Activated CD4-positive, alpha-beta T cell treated with anti-CD3 and anti-CD28 coated beads, Interleukin-2, amount 10 ng/mL, durations not matched to agents 24 days and 14 days (primary cell): Measurements from ENCODE around the gene FHOD1. TPM values are rescaled to one million over a fixed set of nuclear protein-coding genes. Genes with fewer than 3 reads are reported as not detected.
A peak's percentile ranks its signal among the peaks of the same experiment; 100 is the strongest.

Experiments
- DNase-seq: peaks from one replicate; pipeline ENCODE4 v3.0.0; 2022
- H3K27ac Mint-ChIP-seq: one replicate; pipeline ENCODE4 v1.8.0; 2022; ENCODE audit warnings: mild to moderate bottlenecking, mixed read lengths
- H3K27me3 Mint-ChIP-seq: one replicate; pipeline ENCODE4 v1.8.0; 2022; ENCODE audit warnings: mixed read lengths
- H3K36me3 Mint-ChIP-seq: one replicate; pipeline ENCODE4 v1.8.0; 2022; ENCODE audit warnings: low read depth, mild to moderate bottlenecking, mixed read lengths
- H3K4me1 Mint-ChIP-seq: one replicate; pipeline ENCODE4 v1.8.0; 2021; ENCODE audit warnings: mixed read lengths
- H3K4me3 Mint-ChIP-seq: one replicate; pipeline ENCODE4 v1.8.0; 2022; ENCODE audit warnings: mild to moderate bottlenecking, moderate library complexity, mixed read lengths
- H3K9me3 Mint-ChIP-seq: one replicate; pipeline ENCODE4 v1.8.0; 2021; ENCODE audit warnings: mixed read lengths
- intact Hi-C: fragments of 100-400 bp; cut with micrococcal nuclease; formaldehyde crosslinking; loops from one replicate; pipeline ENCODE4 v1.15.1; 2023
- total RNA-seq: library from RNA; stranded (reverse); gene quantifications from 2 replicates; pipeline ENCODE4 v1.2.3, GENCODE V29; 2022

FHOD1 gene
- total RNA-seq, 1 donor from 2014 or later, result 128 TPM

DNA sequence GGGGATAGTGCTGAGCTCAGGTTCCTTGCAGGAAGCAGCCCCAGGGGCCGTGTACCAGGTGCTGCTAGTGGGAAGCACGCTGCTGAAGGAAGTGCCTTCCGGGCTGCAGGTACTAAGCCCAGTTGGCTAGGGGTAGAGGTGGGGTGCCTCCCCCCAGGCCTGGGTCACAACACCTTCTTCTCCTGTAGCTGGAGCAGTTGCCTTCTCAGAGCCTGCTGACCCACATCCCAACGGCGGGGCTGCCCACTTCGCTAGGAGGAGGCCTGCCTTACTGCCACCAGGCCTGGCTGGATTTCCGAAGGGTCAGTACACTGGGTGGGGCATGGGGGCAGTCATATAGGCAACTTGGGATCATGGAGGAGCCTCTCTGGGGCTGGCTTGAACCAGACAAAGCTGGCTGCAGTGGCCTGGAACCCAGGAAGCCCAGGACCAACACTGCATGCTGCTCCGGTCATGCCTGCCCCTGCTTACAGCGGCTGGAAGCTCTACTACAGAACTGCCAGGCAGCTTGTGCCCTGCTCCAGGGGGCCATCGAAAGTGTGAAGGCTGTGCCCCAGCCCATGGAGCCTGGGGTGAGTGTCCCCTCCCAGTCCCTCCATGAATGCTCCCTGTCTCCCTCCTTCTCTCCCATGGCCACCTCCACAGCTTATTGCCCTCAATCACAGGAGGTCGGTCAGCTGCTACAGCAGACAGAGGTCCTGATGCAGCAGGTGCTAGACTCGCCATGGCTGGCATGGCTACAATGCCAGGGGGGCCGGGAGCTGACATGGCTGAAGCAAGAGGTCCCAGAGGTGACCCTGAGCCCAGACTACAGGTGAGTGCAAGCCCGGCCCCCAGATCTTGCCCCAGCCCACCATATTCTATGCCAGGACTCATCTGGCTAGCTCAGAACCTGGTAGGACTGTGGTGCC is 34.5 kb upstream of the FHOD1 start:
- peaks cover 18% of the 10 kb centered on the region for H3K36me3 Mint-ChIP-seq
- H3K4me3 Mint-ChIP-seq, result no peak overlapping the region
- H3K4me1 Mint-ChIP-seq, result peaks cover 11% of the 10 kb centered on the region
- no peaks in the 10 kb centered on the region for H3K27me3 Mint-ChIP-seq
- intact Hi-C loops, result no loop called here
- no peaks in the 10 kb centered on the region for H3K9me3 Mint-ChIP-seq
- H3K27ac Mint-ChIP-seq, result no peak overlapping the region
- no peak for DNase-seq

DNA sequence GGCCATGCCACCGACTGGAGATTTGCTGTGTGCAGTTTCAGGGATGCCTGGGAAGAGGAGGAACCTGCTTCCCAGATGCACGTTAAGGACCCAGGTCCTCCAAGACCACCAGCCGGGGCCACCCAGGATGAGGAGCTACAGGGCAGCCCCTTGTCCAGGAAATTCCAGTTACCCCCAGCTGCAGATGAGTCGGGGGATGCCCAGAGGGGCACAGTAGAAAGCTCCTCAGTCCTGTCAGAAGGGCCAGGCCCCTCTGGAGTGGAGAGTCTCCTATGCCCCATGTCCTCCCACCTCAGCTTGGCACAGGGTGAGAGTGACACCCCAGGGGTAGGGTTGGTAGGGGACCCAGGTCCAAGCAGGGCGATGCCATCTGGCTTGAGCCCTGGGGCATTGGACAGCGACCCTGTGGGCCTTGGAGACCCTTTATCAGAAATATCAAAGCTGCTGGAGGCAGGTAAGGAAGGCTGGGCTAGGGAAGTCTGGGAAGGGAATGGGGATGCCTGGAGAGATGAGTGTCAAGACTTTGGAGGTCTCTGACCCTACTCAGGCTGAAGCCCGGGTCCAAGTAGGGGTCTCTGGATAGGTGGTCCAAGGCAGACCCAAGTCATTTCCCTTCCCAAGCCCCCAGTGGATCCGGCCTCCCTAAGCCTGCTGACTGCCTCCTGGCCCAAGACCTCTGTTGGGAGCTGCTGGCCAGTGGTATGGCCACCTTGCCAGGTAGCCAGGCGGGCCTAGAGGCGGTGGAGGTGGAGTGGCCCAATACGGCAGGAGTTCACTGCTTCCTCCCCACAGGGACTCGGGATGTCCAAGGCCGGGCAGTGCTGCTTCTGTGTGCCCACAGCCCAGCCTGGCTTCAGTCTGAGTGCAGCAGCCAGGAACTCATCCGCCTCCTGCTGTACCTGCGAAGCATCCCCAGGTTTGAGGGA is 33.1 kb upstream of the FHOD1 start:
- Mint-ChIP-seq H3K27me3 (no peaks in the 10 kb centered on the region), H3K9me3 (no peaks in the 10 kb centered on the region), H3K27ac (peak overlapping the region; percentile 74), H3K4me1 (peaks cover 16% of the 10 kb centered on the region), H3K36me3 (peaks cover 21% of the 10 kb centered on the region), H3K4me3 (peak overlapping the region; percentile 72)
- intact Hi-C loops, result no loop called here
- DNase-seq, result no peak

GRCh38 chr16:67279296-67280089 is 32.2 kb upstream of the FHOD1 start, which contains the start of gene PLEKHG4:
Gene PLEKHG4 (plus strand): TSS chr16:67279532. CDS start chr16:67280045, 513 bp downstream.
- H3K36me3 Mint-ChIP-seq, result peaks cover 24% of the 10 kb centered on the region
- no peaks in the 10 kb centered on the region for H3K9me3 Mint-ChIP-seq
- intact Hi-C loops, result loop anchor here (1.0 to 5.0 kb wide), 4 partner anchors 32 to 118 kb away; partner anchors contain the start of gene FHOD1
- peaks cover 18% of the 10 kb centered on the region for H3K4me1 Mint-ChIP-seq
- peak within 1 kb of the TSS; percentile 90 for H3K27ac Mint-ChIP-seq
- DNase-seq, result peak; percentile 95
- peak within 1 kb of the TSS; percentile 89 for H3K4me3 Mint-ChIP-seq
- H3K27me3 Mint-ChIP-seq, result no peaks in the 10 kb centered on the region

- peak overlapping the region; percentile 89 for H3K4me3 Mint-ChIP-seq
- peak overlapping the region; percentile 90 for H3K27ac Mint-ChIP-seq
- H3K4me1 Mint-ChIP-seq, result peaks cover 18% of the 10 kb centered on the region
- peak; percentile 88 for DNase-seq
- no peaks in the 10 kb centered on the region for H3K27me3 Mint-ChIP-seq
- peaks cover 24% of the 10 kb centered on the region for H3K36me3 Mint-ChIP-seq
- no peaks in the 10 kb centered on the region for H3K9me3 Mint-ChIP-seq
- intact Hi-C loops, result loop anchor here (1.0 to 5.0 kb wide), 4 partner anchors 32 to 118 kb away; partner anchors contain the start of gene FHOD1
Observed at GRCh38 chr16:67278773-67279295, 31.6 kb upstream of the FHOD1 start.

DNA sequence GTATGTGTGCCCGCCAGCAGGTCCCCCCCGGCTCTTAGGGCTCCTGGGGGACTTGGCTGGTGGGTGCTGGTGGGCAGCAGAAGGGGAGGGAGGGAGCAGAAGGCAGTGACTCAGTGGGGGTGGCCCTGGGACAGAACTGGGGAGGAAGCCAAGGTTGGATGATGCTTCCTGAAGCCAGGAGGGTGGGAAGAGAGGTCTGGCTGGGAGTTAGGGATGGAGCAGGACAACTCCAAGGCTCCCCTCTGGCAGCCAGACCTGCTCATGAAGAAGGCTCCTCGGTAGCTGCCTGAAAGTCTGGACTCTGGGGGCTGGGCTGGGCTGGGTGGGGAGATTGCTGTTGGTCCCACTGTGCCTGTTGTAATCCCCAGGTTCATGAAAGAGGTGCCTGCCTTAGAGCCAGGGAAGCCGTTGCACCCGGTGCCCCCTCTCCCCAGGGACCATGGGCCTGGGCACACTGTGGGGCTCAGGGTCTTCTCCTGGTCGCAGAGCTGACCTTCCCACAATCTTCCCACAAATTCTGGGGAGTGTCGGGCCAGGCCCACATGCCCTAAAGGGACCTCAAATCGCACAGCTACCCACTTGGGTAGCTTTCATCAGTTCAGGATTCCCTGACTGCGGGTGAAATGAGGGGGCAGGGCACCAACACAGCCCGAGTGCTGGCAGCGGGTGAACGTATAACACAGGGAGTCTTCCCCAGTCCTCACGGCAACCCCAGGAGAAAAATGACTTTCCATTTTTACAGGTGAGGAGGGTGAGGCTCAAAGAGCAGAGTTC is 30.9 kb upstream of the FHOD1 start:
- DNase-seq, result no peak
- Mint-ChIP-seq H3K4me1 (peaks cover 18% of the 10 kb centered on the region), H3K27ac (peak overlapping the region; percentile 90), H3K4me3 (peak overlapping the region; percentile 89), H3K36me3 (peaks cover 24% of the 10 kb centered on the region), H3K27me3 (no peaks in the 10 kb centered on the region), H3K9me3 (no peaks in the 10 kb centered on the region)
- intact Hi-C loops, result loop anchor here (2.0 to 5.0 kb wide), 3 partner anchors 31 to 119 kb away; partner anchors contain the start of gene FHOD1

- Mint-ChIP-seq H3K27ac (peak overlapping the region; percentile 87), H3K9me3 (no peaks in the 10 kb centered on the region), H3K36me3 (peaks cover 21% of the 10 kb centered on the region), H3K4me1 (peaks cover 18% of the 10 kb centered on the region), H3K27me3 (no peaks in the 10 kb centered on the region), H3K4me3 (peak overlapping the region; percentile 89)
- no peak for DNase-seq
- intact Hi-C loops, result loop anchor here (5.0 kb wide), 2 partner anchors 70 to 120 kb away; no protein-coding TSS in a partner anchor
Observed at GRCh38 chr16:67277294-67277998, 30.2 kb upstream of the FHOD1 start.

GRCh38 chr16:67275321-67275720 is 28.0 kb upstream of the FHOD1 start:
- intact Hi-C loops, result loop anchor here (5.0 kb wide), 2 partner anchors 72 to 122 kb away; no protein-coding TSS in a partner anchor

GRCh38 chr16:67271446-67271845 is 24.2 kb upstream of the FHOD1 start:
- H3K27ac Mint-ChIP-seq, result no peak overlapping the region
- DNase-seq, result no peak
- no peaks in the 10 kb centered on the region for H3K27me3 Mint-ChIP-seq
- H3K9me3 Mint-ChIP-seq, result no peaks in the 10 kb centered on the region
- intact Hi-C loops, result no loop called here
- no peak overlapping the region for H3K4me3 Mint-ChIP-seq
- peaks cover 9% of the 10 kb centered on the region for H3K36me3 Mint-ChIP-seq
- H3K4me1 Mint-ChIP-seq, result peaks cover 4% of the 10 kb centered on the region

More at GRCh38 chr16:67275321-67275720, 28.0 kb upstream of the FHOD1 start:
- no peaks in the 10 kb centered on the region for H3K27me3 Mint-ChIP-seq
- no peak for DNase-seq
- peaks cover 17% of the 10 kb centered on the region for H3K4me1 Mint-ChIP-seq
- peaks cover 21% of the 10 kb centered on the region for H3K36me3 Mint-ChIP-seq
- no peak overlapping the region for H3K4me3 Mint-ChIP-seq
- H3K9me3 Mint-ChIP-seq, result no peaks in the 10 kb centered on the region
- H3K27ac Mint-ChIP-seq, result no peak overlapping the region

DNA sequence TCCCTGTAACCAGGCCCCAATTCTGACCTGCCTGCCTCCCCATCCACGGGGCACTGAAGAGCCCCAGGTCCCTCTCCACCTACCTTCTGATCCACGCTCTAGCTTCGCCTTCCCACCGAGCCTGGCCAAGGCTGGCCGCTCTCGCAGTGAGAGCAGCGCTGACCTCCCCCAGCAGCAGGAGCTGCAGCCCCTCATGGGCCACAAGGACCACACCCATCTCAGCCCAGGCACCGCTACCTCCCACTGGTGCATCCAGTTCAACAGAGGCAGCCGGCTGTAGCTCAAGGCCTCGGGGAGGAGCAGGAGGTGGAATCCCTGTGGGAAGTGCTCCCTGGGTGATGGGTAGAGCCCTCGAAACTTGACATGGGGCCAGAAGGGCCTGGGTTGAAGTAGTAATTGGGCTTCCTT is 23.7 kb upstream of the FHOD1 start:
- H3K4me1 Mint-ChIP-seq, result peaks cover 3% of the 10 kb centered on the region
- H3K27ac Mint-ChIP-seq, result no peak overlapping the region
- peaks cover 7% of the 10 kb centered on the region for H3K36me3 Mint-ChIP-seq
- H3K27me3 Mint-ChIP-seq, result no peaks in the 10 kb centered on the region
- no peak for DNase-seq
- no peaks in the 10 kb centered on the region for H3K9me3 Mint-ChIP-seq
- intact Hi-C loops, result no loop called here
- no peak overlapping the region for H3K4me3 Mint-ChIP-seq

DNA sequence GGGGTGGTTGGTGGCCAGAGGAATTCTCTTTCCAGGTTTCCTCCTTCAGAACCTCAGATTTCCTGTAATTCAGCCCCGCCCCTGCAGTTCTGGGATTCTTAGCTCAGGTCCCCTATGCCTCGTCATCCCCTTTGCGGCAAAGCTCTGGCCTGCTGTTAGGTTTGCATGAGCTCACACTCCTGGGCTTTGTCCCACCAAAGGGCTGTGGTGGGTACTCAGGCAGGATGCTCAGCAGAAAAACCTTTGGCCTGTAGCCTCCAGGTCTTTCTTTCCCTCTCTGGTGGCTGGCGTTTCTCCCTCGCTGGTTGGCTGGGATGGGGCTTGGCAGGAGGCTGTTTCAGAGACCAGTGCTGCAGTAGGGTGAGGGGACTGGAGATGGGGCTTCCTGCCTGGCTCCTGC is 22.5 kb upstream of the FHOD1 start:
- H3K27me3 Mint-ChIP-seq, result no peaks in the 10 kb centered on the region
- no peak overlapping the region for H3K27ac Mint-ChIP-seq
- H3K36me3 Mint-ChIP-seq, result peaks cover 2% of the 10 kb centered on the region

GRCh38 chr16:67268136-67268579 is 20.9 kb upstream of the FHOD1 start:
- Mint-ChIP-seq H3K4me1 (no peaks in the 10 kb centered on the region), H3K36me3 (peaks cover 2% of the 10 kb centered on the region), H3K9me3 (no peaks in the 10 kb centered on the region), H3K27me3 (no peaks in the 10 kb centered on the region), H3K27ac (no peak overlapping the region), H3K4me3 (no peak overlapping the region)
- intact Hi-C loops, result no loop called here
- DNase-seq, result no peak

More for the DNA sequence above, 22.5 kb upstream of the FHOD1 start:
- H3K4me1 Mint-ChIP-seq, result no peaks in the 10 kb centered on the region
- DNase-seq, result no peak
- no peaks in the 10 kb centered on the region for H3K9me3 Mint-ChIP-seq
- intact Hi-C loops, result no loop called here
- H3K4me3 Mint-ChIP-seq, result no peak overlapping the region

- Mint-ChIP-seq H3K36me3 (no peaks in the 10 kb centered on the region), H3K27me3 (no peaks in the 10 kb centered on the region), H3K9me3 (no peaks in the 10 kb centered on the region), H3K4me1 (no peaks in the 10 kb centered on the region), H3K4me3 (no peak overlapping the region), H3K27ac (no peak overlapping the region)
- DNase-seq, result no peak
- intact Hi-C loops, result no loop called here
Observed at GRCh38 chr16:67265834-67266233, 18.6 kb upstream of the FHOD1 start.
